CD4-positive, alpha-beta T cell treated with Interferon alpha-2 for 1 hour (primary cell): Measurements from ENCODE around the gene C10orf90.

Experiments used
- DNase-seq, 2 donors: peaks; one replicate each; pipeline ENCODE4 v3.0.0-alpha.2; 2020 to 2022

Gene C10orf90, protein sequence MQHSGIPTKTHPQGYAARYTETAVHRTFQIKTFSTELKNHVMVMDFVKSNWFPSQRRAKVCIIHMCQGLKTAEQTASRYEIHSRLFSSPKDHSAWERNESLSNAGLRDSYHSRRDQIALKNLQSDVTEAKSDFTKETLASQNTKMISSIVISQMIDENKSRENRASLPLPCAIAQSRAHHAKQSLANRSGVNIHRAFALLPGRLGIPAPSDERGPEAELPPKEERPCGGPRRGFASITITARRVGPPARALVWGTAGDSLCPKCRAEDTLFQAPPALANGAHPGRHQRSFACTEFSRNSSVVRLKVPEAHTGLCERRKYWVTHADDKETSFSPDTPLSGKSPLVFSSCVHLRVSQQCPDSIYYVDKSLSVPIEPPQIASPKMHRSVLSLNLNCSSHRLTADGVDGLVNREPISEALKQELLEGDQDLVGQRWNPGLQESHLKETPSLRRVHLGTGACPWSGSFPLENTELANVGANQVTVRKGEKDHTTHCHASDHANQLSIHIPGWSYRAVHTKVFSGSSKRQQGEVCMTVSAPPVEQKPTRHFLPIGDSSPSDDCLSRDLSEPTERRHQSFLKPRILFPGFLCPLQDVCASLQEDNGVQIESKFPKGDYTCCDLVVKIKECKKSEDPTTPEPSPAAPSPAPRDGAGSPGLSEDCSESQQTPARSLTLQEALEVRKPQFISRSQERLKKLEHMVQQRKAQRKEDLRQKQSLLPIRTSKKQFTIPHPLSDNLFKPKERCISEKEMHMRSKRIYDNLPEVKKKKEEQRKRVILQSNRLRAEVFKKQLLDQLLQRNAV

DNA sequence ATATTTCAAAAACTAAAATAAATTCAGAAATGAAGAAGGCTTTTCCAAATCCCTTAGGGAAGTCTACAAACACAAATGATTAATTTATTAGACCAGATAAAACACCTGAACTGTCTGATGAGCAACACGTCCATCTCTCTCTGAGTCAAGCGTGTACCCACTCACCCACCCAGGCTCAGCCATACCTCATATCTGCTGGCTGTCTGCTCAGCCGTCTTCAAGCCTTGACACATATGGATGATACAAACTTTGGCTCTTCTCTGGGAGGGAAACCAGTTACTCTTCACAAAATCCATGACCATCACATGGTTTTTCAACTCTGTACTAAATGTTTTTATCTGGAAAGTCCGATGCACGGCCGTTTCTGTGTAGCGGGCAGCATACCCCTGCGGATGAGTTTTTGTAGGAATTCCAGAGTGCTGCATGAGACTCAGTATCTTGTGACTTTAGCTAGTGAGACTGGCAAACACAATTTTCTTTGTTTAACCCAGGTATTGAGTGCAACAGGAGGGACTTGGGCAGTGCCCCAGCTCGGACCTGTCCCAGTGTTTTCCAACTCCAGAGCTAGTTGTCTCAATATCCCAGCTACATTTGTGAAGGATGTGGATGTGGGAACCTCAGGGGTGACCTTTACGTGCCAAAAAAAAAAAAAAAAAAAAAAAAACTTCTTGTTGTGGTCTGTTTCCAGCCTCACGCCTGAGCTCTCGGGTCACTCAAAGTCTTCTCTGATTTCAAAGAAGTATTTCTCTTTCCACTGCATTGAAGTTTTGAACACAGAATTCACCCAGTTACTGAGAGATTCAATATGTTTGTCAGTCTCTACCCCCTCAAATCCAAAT lies at the start of gene C10orf90:
Gene C10orf90, minus strand, starts transcription at position 638 of the 839 bp plus-strand sequence. Its CDS starts 213 bp downstream, at position 425.
- DNase-seq = no peak

DNA sequence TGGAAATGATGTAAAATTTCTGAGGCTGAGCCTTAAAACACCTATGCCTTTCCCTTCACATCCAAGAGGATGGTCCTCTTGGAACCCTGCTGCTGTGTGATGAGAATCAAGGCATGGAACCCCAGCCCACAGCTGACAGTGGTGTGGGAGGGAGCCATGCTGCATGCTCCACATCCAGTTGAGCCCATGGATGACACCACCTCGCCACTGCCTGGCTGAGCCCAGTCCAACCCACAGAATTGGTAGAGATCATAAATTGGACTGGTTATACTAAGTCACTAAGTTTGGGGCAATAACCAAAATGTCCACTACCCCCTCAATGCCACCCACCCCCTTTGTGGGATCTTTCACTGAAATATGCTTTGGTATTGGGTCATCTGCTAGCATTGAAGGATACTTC lies 45.9 kb upstream of the C10orf90 start:
- no peak for DNase-seq

DNA sequence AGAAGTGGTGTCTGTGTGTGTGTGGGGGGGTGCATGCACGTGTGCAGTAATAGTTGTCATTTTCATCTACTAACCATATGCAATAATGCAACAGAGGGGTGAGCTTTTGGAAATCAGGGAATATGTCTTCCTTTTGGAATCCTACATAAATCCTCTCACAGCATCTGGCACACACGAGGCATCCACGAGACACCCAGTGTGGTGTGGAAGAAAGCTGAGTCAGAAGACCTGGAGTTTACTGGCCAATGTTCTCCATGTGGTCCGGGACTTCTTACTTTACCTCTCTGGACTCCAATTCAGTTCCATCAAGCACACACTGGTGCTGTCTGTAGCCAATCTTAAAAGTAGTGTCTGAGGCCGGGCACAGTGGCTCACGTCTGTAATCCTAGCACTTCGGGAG lies 43.1 kb upstream of the C10orf90 start:
- no peak for DNase-seq

DNA sequence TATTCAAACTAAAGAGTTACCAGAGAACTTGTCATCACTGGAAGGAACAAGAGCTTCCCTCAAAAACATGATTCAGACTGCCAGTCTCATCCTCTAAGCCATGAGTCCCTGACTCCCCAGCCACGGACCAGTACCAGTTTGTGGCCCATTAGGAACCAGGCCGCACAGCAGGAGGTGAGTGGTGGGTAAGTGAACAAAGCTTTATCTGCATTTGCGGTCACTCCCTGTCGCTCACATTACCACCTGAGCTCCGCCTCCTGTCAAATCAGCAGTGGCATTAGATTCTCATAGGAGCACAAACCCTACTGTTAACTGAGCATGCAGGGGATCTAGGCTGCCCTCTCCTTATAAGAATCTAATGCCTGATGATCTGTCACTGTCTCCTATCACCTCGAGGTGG lies 42.2 kb upstream of the C10orf90 start:
- no peak for DNase-seq

DNA sequence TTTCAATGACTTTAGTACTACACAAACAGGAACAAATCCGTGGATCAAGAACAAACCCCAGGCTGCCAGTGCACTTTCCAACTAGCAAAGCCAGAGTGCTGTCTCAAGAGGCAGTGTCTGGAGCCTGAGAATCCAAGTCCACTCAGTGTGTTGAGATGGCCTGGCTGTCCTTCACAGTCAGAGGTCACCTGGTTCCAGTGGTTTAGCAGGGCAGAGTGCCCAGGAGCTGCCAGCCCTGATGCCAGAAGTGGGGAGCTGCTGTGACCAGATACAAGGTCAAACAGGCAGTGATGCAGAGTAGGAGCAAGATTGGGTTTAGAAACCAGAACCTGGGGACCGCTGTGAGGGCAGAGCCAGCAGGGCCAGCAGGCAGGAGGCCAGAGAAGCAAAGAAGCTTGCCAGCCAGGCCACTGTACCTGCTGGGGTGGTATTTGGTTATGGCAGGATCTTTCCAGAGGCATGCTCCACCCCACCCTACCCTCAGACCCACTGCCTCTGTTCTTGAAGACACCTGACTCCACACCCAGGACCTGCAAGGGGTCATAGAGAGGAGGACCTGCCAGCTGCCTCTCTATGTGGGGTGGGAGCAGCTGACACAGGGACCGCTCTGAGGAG lies 35.6 kb upstream of the C10orf90 start:
- DNase-seq = no peak

DNA sequence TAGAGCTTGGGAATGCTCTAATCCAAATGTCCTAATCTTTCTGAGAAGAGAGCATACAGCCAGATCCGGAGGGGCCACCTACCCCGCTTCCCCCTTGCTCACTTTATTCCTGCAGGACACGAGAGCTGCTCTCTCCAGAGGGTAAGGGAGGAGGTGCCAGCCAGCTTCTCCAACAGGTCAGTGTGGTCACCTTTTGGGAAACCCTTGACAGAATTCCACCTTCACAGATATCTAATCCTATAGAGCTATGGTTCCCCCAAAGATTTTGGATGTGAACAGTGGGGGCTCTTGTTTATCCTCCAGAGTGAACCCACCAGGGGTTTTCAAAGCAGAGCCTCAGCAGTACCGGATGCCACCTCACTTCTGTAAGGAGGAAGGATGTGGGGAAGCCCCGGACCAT lies 34.6 kb upstream of the C10orf90 start:
- DNase-seq = no peak

DNA sequence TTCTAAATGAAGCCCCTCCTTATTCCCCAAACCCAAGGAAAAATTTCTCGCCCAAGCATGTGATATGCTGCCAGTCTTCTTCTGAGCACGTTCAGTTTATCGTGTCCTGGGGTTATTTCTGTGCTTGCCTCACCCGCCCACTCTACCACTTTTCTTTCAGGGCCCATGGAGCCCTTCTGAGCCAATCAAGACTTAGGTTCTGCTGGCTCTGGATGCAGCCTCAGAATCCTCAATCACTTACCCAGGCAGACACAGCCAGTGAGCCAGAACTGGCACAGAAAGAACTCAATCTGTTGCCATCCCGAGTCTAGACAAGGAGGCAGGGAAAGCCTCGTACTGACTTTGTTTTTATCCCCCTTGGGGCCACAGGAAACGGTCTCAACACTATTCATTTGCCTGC lies 34.2 kb upstream of the C10orf90 start:
- DNase-seq = no peak

DNA sequence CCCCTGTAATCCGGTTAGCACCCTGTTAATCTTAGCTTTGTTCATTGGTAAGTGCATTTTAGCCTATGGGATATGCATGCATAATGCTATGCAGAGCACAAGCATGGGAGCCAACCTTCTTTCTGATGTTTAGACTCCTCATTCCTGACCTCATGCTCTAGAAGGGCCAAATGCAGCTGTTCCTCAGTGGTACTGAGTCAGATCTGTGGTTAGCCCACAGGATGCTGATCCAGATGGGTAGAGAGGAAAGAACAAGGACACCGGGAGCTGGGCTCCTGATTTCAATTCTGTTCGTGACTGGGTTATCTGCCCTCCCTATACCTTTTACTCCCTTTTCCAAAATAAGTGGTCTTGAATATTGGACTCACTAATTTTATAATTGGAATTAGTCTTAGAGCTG lies 31.7 kb upstream of the C10orf90 start:
- no peak for DNase-seq

DNA sequence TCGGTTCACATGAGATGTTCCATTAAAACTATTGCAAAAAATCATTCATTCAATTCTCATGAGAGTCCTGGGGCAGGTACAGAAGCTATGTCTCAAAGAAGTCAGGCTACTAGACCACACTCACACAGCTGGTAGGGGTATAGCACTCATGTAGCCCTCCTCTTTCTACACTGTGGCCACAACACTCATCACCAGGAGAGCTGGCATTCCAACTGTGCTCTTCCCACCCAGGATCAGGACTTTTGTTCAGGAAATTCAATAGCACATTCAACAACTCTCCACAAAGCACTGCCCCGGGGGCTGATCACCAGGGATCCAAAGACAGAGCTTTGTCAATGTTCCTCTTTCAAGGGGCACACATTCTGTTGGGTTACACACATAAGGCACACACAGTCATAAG lies 31.0 kb upstream of the C10orf90 start:
- DNase-seq = no peak

DNA sequence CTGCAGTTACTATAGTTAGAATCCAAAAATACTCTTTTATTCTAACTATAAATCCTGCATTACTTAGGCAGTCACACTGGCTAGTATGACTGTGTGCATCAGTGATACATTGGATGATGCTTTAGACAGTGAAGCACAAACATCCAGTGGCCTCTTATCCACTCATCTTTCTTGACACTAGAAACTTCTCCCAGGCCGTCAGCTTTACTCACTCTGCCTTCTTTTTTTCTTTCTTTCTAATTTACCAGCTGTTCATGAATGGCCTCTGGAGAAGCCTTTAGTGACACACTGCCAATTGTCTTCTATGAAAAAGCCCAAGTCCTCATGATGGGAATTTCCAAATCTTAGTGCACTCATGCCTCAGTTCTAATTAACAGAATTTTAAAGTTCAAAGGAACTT lies 26.2 kb upstream of the C10orf90 start:
- DNase-seq = no peak

DNA sequence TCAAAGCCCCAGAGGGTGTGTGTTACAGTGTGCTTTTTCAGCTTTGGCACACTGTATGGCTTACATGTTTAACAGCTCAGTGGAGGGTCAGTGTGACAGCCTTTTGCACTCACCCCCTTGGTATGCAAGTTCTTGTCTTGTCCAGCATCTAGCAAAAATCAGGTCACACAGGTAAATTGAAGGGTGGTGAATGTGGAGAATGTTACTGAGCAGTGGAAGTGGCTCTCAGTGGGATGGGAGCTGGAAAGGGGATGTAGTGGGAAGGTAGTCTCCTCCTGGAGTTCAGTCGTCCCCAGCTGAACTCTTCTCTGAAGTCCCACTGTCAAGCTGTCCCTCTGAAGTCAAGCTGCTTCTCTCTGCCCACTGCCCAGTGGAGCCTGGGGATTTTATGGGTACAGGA lies 21.0 kb upstream of the C10orf90 start:
- DNase-seq = no peak

DNA sequence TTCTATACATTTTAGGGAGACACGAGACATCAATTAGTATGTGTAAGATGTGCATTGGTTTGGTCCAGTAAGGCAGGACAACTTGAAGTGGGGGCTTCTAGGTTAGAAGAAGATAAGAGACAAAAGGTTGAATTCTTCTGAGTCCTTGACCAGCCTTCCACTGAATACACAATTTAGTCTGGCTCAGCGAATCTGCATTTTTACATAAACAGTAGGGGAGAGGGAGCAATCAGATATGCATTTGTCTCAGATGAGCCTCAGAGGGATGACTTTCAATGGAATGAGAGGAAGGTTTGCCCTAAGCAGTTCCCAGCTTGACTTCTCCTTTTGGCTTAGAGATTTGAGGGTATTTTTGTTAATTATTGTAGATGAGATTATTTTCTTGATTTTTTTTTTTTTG lies 20.0 kb upstream of the C10orf90 start:
- no peak for DNase-seq

DNA sequence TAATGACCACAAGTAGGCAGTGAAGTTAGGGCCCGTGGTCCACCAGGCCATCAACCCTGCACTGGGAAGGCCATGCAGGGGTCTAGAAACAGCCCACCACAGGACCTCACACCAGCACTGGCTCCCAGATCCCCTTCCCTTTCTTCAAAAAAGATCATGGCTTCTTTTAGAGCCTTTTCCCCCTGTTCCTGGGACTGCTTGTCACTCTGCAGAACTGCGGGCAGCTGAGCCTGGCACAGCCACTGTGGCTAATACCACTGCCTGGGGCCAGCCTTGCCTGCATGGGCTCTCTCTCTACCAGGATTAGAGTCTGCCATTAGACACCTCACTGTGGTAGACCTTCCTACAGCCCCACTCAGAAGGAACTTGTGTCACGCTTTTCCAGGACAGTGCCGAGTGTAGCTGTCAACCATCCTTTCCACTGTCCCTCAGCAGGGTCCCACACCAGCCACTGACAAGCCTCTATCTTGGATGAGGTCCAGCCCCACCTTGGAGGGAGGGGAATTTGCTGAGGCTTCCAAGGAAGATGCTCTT lies 19.0 kb upstream of the C10orf90 start:
- DNase-seq = no peak

DNA sequence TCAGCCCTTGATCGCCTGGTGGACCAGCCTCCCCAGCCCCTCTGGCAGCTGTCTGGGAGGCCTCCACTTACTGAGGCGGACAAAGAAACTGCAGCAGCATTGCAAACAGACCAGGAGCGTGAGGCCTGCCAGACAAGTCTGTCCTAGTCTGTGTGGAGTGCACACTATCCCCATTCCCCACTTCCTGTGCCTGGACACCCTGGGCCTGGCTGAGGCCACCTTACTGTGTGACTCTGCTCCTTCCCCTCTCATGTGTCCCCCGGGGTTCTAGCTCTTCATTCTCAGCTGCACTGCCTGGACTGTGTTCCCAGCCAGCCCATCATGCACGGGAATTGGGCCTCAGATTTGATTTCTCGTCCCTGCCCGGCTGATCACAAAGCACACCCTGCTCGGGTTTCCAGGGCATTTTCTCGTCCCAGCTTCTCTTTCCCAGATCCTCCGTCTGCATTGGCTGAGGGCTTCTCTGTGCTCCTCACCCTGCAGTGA lies 16.7 kb upstream of the C10orf90 start:
- no peak for DNase-seq

DNA sequence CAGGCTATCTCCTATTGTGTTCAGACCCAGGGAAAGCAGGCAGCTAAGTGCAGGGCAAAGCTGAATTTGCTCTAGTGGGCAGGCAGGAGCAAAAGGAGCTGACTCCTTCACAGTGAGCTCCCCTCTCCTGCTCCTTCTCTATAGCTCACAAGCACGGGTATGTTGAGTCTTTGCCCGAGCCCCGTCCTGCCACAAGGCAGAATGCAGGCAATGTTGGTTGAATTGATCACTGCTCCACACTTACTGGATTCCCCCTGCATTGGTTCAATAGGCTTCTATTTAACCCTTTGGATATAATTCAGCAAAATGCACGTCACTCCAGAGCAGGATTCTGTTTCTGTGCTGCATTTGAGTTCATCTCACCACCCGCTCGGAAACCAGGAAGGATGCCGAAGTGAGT lies 16.2 kb upstream of the C10orf90 start:
- no peak for DNase-seq

DNA sequence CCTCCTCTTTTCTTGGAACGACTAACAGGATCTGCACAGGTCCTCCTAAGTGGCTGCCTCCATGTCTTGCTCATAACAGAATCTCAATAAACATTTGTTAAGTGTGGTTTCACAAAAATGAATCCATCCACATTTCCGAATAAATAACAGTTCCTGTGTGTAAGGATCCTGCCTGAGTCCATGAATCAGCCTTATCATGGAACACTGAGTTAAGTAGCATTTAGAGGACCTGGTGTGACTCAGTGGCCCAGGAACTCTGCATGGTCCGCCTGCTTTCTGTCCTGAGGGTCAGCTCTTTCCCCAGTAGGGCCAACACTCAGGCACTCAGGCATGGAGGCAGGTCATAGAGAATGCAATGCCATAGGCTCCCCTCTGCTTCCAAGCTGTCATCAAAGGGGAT lies 15.8 kb upstream of the C10orf90 start:
- no peak for DNase-seq

DNA sequence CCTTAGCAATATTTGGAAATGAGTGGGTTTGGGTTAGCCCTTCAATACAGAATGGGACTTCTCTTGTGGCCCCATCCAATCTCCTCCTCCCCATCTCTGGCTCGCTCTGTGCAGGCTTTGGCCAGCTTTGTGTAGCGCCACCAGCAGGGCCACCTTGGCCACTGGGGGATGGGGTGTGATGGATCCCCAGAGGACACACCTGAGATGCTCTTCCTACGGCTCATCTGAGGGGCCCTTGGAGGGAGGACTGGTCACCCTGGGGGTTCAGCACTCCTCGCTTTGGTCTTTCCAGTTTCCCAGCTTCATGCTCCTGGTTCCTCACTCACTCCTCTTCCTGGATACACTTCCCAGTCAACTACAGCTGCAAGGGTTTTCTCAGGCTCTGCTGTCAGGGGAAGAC lies 15.3 kb upstream of the C10orf90 start:
- DNase-seq = no peak

DNA sequence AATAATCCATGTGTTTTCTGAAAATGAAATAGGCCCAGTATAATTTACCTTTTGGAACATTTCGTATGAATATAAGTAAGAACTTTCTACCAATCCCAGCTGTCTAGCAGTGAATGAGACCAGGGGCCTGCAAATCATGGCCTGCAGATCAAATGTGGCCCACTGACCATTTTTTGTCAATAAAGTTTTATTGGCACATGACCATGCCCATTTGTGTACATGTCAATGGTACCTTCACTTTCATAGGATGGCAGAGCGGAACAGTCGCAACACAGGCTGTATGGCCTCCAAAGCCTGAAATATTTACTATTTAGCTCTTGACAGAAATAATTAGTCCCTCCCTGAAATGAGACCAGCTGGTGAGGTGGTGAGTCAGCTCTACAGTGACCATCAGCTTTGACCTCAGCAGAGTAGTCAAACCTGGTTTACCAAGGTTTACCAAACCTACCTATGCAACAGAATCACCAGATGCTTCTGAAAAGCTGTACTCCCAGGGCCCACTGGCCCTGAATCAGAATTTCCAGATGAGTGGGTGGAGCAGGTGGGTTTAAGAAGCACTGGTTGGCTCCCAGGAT lies 13.8 kb upstream of the C10orf90 start:
- no peak for DNase-seq

DNA sequence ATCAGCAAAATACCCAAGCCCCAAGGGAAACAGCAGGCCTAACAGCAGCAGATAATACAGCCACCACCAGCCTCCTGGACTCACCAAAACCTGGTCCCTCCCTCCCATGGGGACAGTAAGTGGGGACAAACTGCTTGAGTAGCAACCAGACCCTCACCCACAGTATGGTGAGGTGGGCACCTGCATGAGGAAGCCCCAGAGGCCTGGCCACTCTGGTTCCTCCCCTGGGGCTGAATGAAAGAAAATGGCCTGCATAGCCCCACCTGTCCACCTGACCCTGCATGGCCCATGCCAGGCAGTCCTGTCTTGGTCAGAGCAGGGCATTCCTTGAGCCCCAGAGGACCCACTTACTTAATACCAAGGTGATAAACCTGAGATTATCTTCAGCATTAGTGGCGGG lies 13.0 kb upstream of the C10orf90 start:
- DNase-seq = no peak

DNA sequence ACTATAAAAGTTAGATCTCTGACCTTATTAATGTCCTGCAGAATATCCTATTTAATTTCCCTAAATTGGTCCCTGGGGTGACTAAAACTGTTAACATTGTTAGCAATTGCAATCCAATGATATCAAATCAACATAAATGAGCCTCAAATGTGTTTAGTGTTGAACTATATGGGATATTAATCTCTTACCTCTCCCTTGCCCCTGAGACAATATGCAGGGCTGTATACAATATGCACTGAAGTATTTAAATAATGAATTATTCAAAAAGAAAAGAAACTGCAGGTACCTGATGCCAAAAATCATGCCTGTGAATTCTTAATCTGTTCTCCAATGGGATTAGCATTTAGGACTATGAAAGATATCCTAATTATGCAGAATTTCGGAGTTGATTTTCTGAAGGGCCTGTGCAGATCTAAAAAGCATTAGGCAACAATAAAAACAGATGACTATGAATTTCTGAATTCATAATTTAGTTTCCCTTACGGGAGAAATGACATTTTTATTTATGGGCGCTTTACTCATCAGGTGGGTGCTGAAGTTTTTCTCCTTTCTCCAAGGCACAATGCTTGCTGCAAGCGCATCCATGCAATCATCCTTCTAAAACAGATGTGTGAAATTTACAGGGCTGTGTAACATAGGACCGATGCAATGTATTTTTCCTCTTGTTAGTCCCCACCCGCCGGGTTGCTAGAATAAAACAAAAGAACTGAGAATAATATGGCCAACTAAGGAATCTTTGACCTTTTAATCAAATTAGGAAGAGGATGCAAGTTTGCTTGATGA lies 5.4 kb upstream of the C10orf90 start:
- no peak for DNase-seq
